Loucy (cell line): ENCODE results near the gene TBC1D22A.
A peak's percentile ranks its signal among the peaks of the same experiment; 100 is the strongest.

Source experiments
- H2AFZ ChIP-seq: fragments of 200-600 bp; sonication (generic); 2 replicates; pipeline ENCODE4 v1.6.0; 2016; ENCODE audit warnings: antibody characterized with exemption, mild to moderate bottlenecking, low read length, moderate library complexity
- H3F3A ChIP-seq: fragments of 200-600 bp; 2 replicates; pipeline ENCODE4 v1.6.0; 2016; ENCODE audit warnings: antibody characterized with exemption, low read depth, mild to moderate bottlenecking
- H3K27me3 ChIP-seq: fragments of 200-600 bp; sonication (generic); 2 replicates; pipeline ENCODE4 v1.6.1; 2014; ENCODE audit warnings: low read length, mild to moderate bottlenecking; ENCODE audit not compliant: insufficient read depth, poor library complexity, severe bottlenecking
- H3K36me3 ChIP-seq: fragments of 200-600 bp; sonication (generic); 2 replicates; pipeline ENCODE4 v1.6.1; 2016; ENCODE audit warnings: low read length; ENCODE audit not compliant: insufficient read depth
- H3K4me1 ChIP-seq: fragments of 200-600 bp; sonication (generic); 2 replicates; pipeline ENCODE4 v1.5.1; 2014; ENCODE audit warnings: low read length, mild to moderate bottlenecking; ENCODE audit not compliant: insufficient read depth, poor library complexity, severe bottlenecking
- H3K4me2 ChIP-seq: fragments of 200-600 bp; sonication (generic); 2 replicates; pipeline ENCODE4 v1.6.0; 2014; ENCODE audit warnings: antibody characterized with exemption, low read length, low read depth, mild to moderate bottlenecking; ENCODE audit not compliant: poor library complexity, severe bottlenecking
- H3K4me3 ChIP-seq: fragments of 200-600 bp; sonication (generic); 2 replicates; pipeline ENCODE4 v1.5.1; 2014; ENCODE audit warnings: low read length, mild to moderate bottlenecking, mixed read lengths; ENCODE audit not compliant: poor library complexity, severe bottlenecking
- H3K79me2 ChIP-seq: fragments of 200-600 bp; sonication (generic); 2 replicates; pipeline ENCODE4 v1.6.1; 2014; ENCODE audit warnings: low read length; ENCODE audit not compliant: insufficient read depth
- H3K9ac ChIP-seq: fragments of 200-600 bp; sonication (generic); 2 replicates; pipeline ENCODE4 v1.6.0; 2014; ENCODE audit warnings: mild to moderate bottlenecking, low read depth, low read length, moderate library complexity; ENCODE audit not compliant: poor library complexity, severe bottlenecking
- H3K9me2 ChIP-seq: fragments of 200-600 bp; sonication (generic); replicated peaks from 2 replicates; pipeline ENCODE4 v1.6.1; 2016; ENCODE audit warnings: low read depth, low read length, mixed read lengths
- H3K9me3 ChIP-seq: fragments of 200-600 bp; sonication (generic); 2 replicates; pipeline ENCODE4 v1.6.1; 2014; ENCODE audit warnings: mild to moderate bottlenecking, antibody characterized with exemption, low read length, low read depth; ENCODE audit not compliant: insufficient read depth
- H4K20me1 ChIP-seq: fragments of 200-600 bp; sonication (generic); 2 replicates; pipeline ENCODE4 v1.6.0; 2014; ENCODE audit warnings: antibody characterized with exemption, low read length, mild to moderate bottlenecking; ENCODE audit not compliant: insufficient read depth, poor library complexity, severe bottlenecking
- CTCF ChIP-seq: fragments of 200-600 bp; sonication (generic); conservative IDR thresholded peaks from 2 replicates; pipeline ENCODE4 v1.5.1; 2014; ENCODE audit warnings: mild to moderate bottlenecking, antibody characterized with exemption, low read length
- EZH2phosphoT487 ChIP-seq: fragments of 200-600 bp; IDR thresholded peaks from 2 replicates; pipeline ENCODE4 v1.6.1; 2018; ENCODE audit warnings: antibody characterized with exemption, mild to moderate bottlenecking, moderate library complexity, borderline replicate concordance

TBC1D22A gene

GRCh38 chr22:46826438-46827135, 64.1 kb downstream of the TBC1D22A start:
- Histone ChIP-seq H2AFZ (no peak overlapping the region), H3K4me1 (no peaks in the 10 kb centered on the region), H3K4me2 (no peak overlapping the region), H3K79me2 (peaks cover 32% of the 10 kb centered on the region; the same call in 1 of the 2 replicates), H3K27me3 (no peaks in the 10 kb centered on the region), H3K9ac (no peak overlapping the region), H3K9me2 (no peaks in the 10 kb centered on the region), H3K4me3 (no peak overlapping the region), H3K9me3 (no peaks in the 10 kb centered on the region), H4K20me1 (peaks cover 3% of the 10 kb centered on the region), H3F3A (no peaks in the 10 kb centered on the region), H3K36me3 (peaks cover 24% of the 10 kb centered on the region; the same call in 1 of the 2 replicates)
- TF ChIP-seq EZH2phosphoT487, result no peak
- no peak for TF ChIP-seq CTCF

- Histone ChIP-seq H3K36me3 (peaks cover 24% of the 10 kb centered on the region; the same call in 1 of the 2 replicates), H3K4me1 (no peaks in the 10 kb centered on the region), H3K9me2 (no peaks in the 10 kb centered on the region), H3K27me3 (no peaks in the 10 kb centered on the region), H4K20me1 (peaks cover 3% of the 10 kb centered on the region), H3K79me2 (peaks cover 29% of the 10 kb centered on the region; the same call in 1 of the 2 replicates), H3K9ac (no peak overlapping the region), H3K9me3 (no peaks in the 10 kb centered on the region), H3K4me3 (no peak overlapping the region), H3K4me2 (no peak overlapping the region), H2AFZ (no peak overlapping the region), H3F3A (no peaks in the 10 kb centered on the region)
- TF ChIP-seq CTCF (peak; percentile 52), EZH2phosphoT487 (no peak)
Measured at GRCh38 chr22:46827136-46827780, 64.8 kb downstream of the TBC1D22A start.

GRCh38 chr22:46827781-46828180, 65.3 kb downstream of the TBC1D22A start:
- no peaks in the 10 kb centered on the region for H3K4me1 ChIP-seq
- H4K20me1 ChIP-seq, result peaks cover 3% of the 10 kb centered on the region
- H3K9ac ChIP-seq, result no peak overlapping the region
- H3K27me3 ChIP-seq, result no peaks in the 10 kb centered on the region
- no peaks in the 10 kb centered on the region for H3K9me3 ChIP-seq
- no peak overlapping the region for H3K4me2 ChIP-seq
- no peak overlapping the region for H2AFZ ChIP-seq
- peaks cover 25% of the 10 kb centered on the region; the same call in 1 of the 2 replicates for H3K79me2 ChIP-seq
- H3F3A ChIP-seq, result no peaks in the 10 kb centered on the region
- TF ChIP-seq EZH2phosphoT487 (no peak), CTCF (no peak)
- no peak overlapping the region for H3K4me3 ChIP-seq
- H3K9me2 ChIP-seq, result no peaks in the 10 kb centered on the region
- H3K36me3 ChIP-seq, result peaks cover 23% of the 10 kb centered on the region; the same call in 1 of the 2 replicates
